ENCODE measurements around the gene DDX55. TPM values are rescaled to one million over a fixed set of nuclear protein-coding genes. Genes with fewer than 3 reads are reported as not detected.

DDX55 gene
- polyA plus RNA-seq, 1 of the 3 experiments (the other 2 are of a cell fraction), result 25.8 TPM

DNA sequence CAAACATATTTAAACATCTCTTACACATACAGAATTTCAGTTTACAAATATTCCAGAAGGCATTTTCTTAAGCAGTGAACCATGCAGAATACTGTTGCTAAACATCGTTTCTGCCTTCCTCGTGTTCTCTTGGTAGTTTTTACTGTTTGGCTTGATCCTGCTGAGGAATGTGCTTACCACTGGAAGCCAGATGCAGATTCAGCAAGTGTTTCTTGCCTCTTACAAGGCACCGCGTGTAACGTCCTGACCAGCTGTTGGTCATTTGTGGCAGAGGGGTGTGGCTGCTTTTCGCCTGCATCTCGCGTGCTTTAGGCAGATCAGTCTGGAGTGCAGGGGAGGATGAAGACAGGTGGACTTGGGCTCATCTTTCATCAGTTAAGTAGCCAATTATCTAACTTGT is 19.2 kb downstream of the DDX55 start:
- H3K4me3 ChIP-seq (ENCODE audit: low read depth in 2 of 2, low read length in 1 of 2), result no peak overlapping the region
- DNase-seq, result no peak
- no peaks in the 10 kb centered on the region for H3K4me1 ChIP-seq (ENCODE audit: control insufficient read depth in 1 of 2, insufficient read depth in 2 of 2, low read depth in 1 of 2, low read length in 1 of 2)
- H3K27ac ChIP-seq (ENCODE audit: low read depth in 2 of 2, low read length in 1 of 2), result no peak overlapping the region
- H4K20me1 ChIP-seq (ENCODE audit: insufficient read depth), result no peaks in the 10 kb centered on the region
- H3F3A ChIP-seq (replicated peaks; ENCODE audit: insufficient read depth), result peaks cover 44% of the 10 kb centered on the region
- POLR2A ChIA-PET, result interaction anchor here (0.6 to 1.0 kb wide), 2 partner anchors 24 to 352 kb away, joined by 3 read pairs; no protein-coding TSS in a partner anchor
- H3K4me2 ChIP-seq, result no peak overlapping the region
- H3K79me2 ChIP-seq (ENCODE audit: insufficient read depth), result no peaks in the 10 kb centered on the region
- 93% methylated on average over 6 of the region's 8 CpGs for WGBS (ENCODE audit: low lambda C conversion rate)
- no peaks in the 10 kb centered on the region for H3K9me2 ChIP-seq
- H3K27me3 ChIP-seq (ENCODE audit: insufficient read depth), result no peaks in the 10 kb centered on the region
- H3K36me3 ChIP-seq (replicated peaks in 1 of 2; ENCODE audit: control insufficient read depth in 1 of 2, insufficient read depth in 2 of 2, low read length in 1 of 2), result peaks cover 62 to 68% of the 10 kb centered on the region in 2 experiments
- no peak overlapping the region for H3K9ac ChIP-seq
- TF ChIP-seq FOXJ3 (CRISPR knock-in tag; IDR thresholded peaks at IDR 0.05) (no peak), MEF2A (IDR thresholded peaks at IDR 0.05; ENCODE audit: borderline replicate concordance, low read depth) (no peak), TAF1 (IDR thresholded peaks at IDR 0.05; ENCODE audit: borderline replicate concordance, low read depth, low read length) (no peak), MXI1 (IDR thresholded peaks at IDR 0.05; ENCODE audit: low read depth, low read length) (no peak), ELF1 (IDR thresholded peaks at IDR 0.05) (no peak), FOXM1 (IDR thresholded peaks at IDR 0.05; ENCODE audit: low read depth) (no peak), POLR2AphosphoS5 (IDR thresholded peaks at IDR 0.05; ENCODE audit: low read depth, low read length) (no peak), CHD2 (IDR thresholded peaks at IDR 0.05; ENCODE audit: low read length, partially characterized antibody) (no peak), EZH2phosphoT487 (IDR thresholded peaks at IDR 0.05; ENCODE audit: borderline replicate concordance, low read depth) (no peak), MAX (IDR thresholded peaks at IDR 0.05; ENCODE audit: low read depth) (no peak), USF1 (IDR thresholded peaks at IDR 0.05; ENCODE audit: borderline replicate concordance, low read depth) (no peak), GATA2 (CRISPR knock-in tag; IDR thresholded peaks at IDR 0.05) (no peak), TEAD4 (IDR thresholded peaks at IDR 0.05; ENCODE audit: borderline replicate concordance, insufficient read depth) (no peak), SMC3 (IDR thresholded peaks at IDR 0.05; ENCODE audit: low read depth, low read length) (no peak), RAD21 (IDR thresholded peaks at IDR 0.05; ENCODE audit: low read length) (no peak), SIN3A (IDR thresholded peaks at IDR 0.05; ENCODE audit: borderline replicate concordance, low read depth, low read length) (no peak), RCOR1 (IDR thresholded peaks at IDR 0.05; ENCODE audit: low read length) (no peak)
- TF ChIP-seq, protein P1, sequence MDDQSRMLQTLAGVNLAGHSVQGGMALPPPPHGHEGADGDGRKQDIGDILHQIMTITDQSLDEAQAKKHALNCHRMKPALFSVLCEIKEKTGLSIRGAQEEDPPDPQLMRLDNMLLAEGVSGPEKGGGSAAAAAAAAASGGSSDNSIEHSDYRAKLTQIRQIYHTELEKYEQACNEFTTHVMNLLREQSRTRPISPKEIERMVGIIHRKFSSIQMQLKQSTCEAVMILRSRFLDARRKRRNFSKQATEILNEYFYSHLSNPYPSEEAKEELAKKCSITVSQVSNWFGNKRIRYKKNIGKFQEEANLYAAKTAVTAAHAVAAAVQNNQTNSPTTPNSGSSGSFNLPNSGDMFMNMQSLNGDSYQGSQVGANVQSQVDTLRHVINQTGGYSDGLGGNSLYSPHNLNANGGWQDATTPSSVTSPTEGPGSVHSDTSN (IDR thresholded peaks at IDR 0.05), result no peak
- CTCF ChIA-PET, result interaction anchor here (0.6 to 1.3 kb wide), 2 partner anchors 9 to 13 kb away, joined by 3 read pairs; no protein-coding TSS in a partner anchor
- no peak overlapping the region for H2AFZ ChIP-seq (ENCODE audit: low read depth)
- no peaks in the 10 kb centered on the region for H3K9me3 ChIP-seq

Data from SK-N-SH (cell line).